Sigmoid colon (tissue), 7 donors: ENCODE data around the gene IFT25. TPM values are rescaled to one million over a fixed set of nuclear protein-coding genes. Genes with fewer than 3 reads are reported as not detected.

Source experiments
- DNase-seq: peaks from one replicate; pipeline ENCODE4 v3.0.0-alpha.2; 2019
- H3K27ac ChIP-seq, 4 donors: fragments of 200-600 bp; sonication (generic); one replicate each; pipeline ENCODE4 v1.5.1; 2016 to 2019; ENCODE audit warnings: mild to moderate bottlenecking in 1 of 4
- H3K27me3 ChIP-seq, 3 donors: fragments of 200-600 bp; sonication (generic); one replicate each; pipeline ENCODE4 v1.5.1; 2019; ENCODE audit warnings: mild to moderate bottlenecking in 1 of 3
- H3K36me3 ChIP-seq, 4 donors: fragments of 200-600 bp; sonication (generic); one replicate each; pipeline ENCODE4 v1.5.1; 2016 to 2019
- H3K4me1 ChIP-seq, 4 donors: fragments of 200-600 bp; sonication (generic); one replicate each; pipeline ENCODE4 v1.5.1; 2017 to 2019
- H3K4me3 ChIP-seq, 4 donors: fragments of 200-600 bp; sonication (generic); one replicate each; pipeline ENCODE4 v1.5.1; 2017 to 2019; ENCODE audit warnings: mild to moderate bottlenecking in 2 of 4, moderate library complexity in 1 of 4
- H3K9me3 ChIP-seq, 4 donors: fragments of 200-600 bp in 3 of 4; sonication (generic) in 3 of 4; one replicate each; pipeline versions ENCODE4 v1.5.1 to v1.6.1; 2013 to 2019
- CTCF ChIP-seq, 4 experiments: fragments of 450-650 bp in 3 of 4; fragments of 200-600 bp in 1 of 4; IDR thresholded peaks; one replicate each; pipeline ENCODE4 v1.5.1; 2016 to 2019; ENCODE audit warnings: antibody characterized with exemption in 4 of 4, mild to moderate bottlenecking in 3 of 4, moderate library complexity in 2 of 4
- EP300 ChIP-seq, 4 donors: sonication (generic); formaldehyde crosslinking; IDR thresholded peaks; one replicate each; pipeline ENCODE4 v1.6.1; 2017; ENCODE audit warnings: antibody characterized with exemption in 4 of 4
- POLR2A ChIP-seq, 2 donors: fragments of 450-650 bp; IDR thresholded peaks; one replicate each; pipeline ENCODE4 v1.6.1; 2016; ENCODE audit warnings: antibody characterized with exemption in 2 of 2, mild to moderate bottlenecking in 2 of 2, moderate library complexity in 2 of 2
- POLR2AphosphoS5 ChIP-seq, 4 donors: sonication (generic); formaldehyde crosslinking; IDR thresholded peaks; one replicate each; pipeline ENCODE4 v1.6.1; 2017; ENCODE audit warnings: antibody characterized with exemption in 4 of 4
- WGBS, 2 donors: extraction: QIAGEN DNeasy Blood & Tissue Kit; methylation state at CpG; one replicate each; pipeline ENCODE4 v1.1.7; 2013; 5-methylcytosine and 5-hydroxymethylcytosine counted together
- intact Hi-C: fragments of 100-400 bp; cut with DNase I; formaldehyde crosslinking; loops from one replicate; pipeline ENCODE4 v1.15.1; 2023
- polyA plus RNA-seq, 3 donors: library from polyadenylated mRNA; stranded (reverse); fragments of 200-250 nt; gene quantifications; one replicate each; pipeline ENCODE4 v1.2.3, GENCODE V29; 2013
- total RNA-seq, 4 donors: library from RNA; depleted of rRNA; stranded (reverse); fragments of >200 nt; gene quantifications; one replicate each; pipeline ENCODE4 v1.1.0, GENCODE V29; 2016
- donor health status: healthy with polysubstance abuse.
- donor health status: Bipolar disorder and iron deficiency.
- donor health status: healthy.

Gene IFT25
- total and polyA plus RNA-seq, 7 donors = 16.1 to 33.9 (median 25.0) TPM

DNA sequence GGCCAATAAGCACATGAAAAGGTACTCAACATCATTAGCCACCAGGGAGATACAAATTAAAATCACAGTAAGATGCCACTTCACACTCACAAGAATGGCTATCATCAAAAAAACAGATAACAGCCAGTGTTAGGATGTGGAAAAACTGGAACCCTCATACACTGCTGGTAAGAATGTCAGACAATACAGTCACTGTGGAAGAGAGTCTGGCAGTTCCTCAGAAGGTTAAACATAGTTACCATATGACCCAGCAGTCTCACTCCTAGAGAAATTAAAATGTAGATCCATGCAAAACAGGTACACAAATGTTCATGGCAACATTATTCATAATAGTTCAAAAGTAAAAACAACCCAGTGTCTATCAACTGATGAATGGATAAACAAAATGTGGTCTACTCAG lies 39.2 kb upstream of the IFT25 start:
- intact Hi-C loops = no loop called here
- H3K27me3 ChIP-seq = no peaks in the 10 kb centered on the region
- TF ChIP-seq POLR2AphosphoS5 (IDR thresholded peaks at IDR 0.05) (no peak), EP300 (IDR thresholded peaks at IDR 0.05) (no peak), POLR2A (IDR thresholded peaks at IDR 0.05) (no peak), CTCF (IDR thresholded peaks at IDR 0.05) (no peak)

DNA sequence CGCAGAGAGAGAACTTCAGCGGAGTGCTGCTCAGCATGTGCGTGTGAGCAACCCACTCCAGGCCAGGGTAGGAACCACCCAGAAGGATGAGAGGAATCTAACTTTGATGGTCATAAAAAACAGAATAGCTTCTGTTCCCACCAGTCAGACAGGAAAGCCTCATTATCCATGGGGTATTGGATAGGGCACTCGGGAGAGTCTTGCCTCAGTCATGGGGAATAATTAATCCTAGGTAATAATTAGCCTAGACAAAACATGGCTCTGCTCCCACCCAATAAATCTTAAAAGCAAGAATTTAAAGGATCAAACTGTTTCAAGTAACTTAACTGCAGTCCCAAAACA lies 37.2 kb upstream of the IFT25 start:
- H3K36me3 ChIP-seq = no peaks in the 10 kb centered on the region
- H3K27me3 ChIP-seq = no peaks in the 10 kb centered on the region
- TF ChIP-seq POLR2A (IDR thresholded peaks at IDR 0.05) (no peak), EP300 (IDR thresholded peaks at IDR 0.05) (no peak), POLR2AphosphoS5 (IDR thresholded peaks at IDR 0.05) (no peak), CTCF (IDR thresholded peaks at IDR 0.05) (no peak)
- H3K27ac ChIP-seq = peak overlapping the region; percentile 56 to 69 (median 67)
- 16 to 50% methylated on average over 4 of the region's 4 CpGs for WGBS, 2 donors
- DNase-seq = no peak
- peaks cover 0 to 14% (median 4%) of the 10 kb centered on the region in 4 donors for H3K4me1 ChIP-seq
- peak overlapping the region; percentile 3 to 52 (median 40) for H3K4me3 ChIP-seq
- intact Hi-C loops = no loop called here
- H3K9me3 ChIP-seq = no peaks in the 10 kb centered on the region

More for the DNA sequence above, 39.2 kb upstream of the IFT25 start:
- Histone ChIP-seq H3K4me3 (no peak overlapping the region), H3K9me3 (no peaks in the 10 kb centered on the region), H3K36me3 (no peaks in the 10 kb centered on the region), H3K4me1 (peaks cover 0 to 14% (median 4%) of the 10 kb centered on the region in 4 donors), H3K27ac (no peak overlapping the region)
- no peak for DNase-seq

GRCh38 chr1:53982034-53982762 lies 36.7 kb upstream of the IFT25 start:
- no peaks in the 10 kb centered on the region for H3K9me3 ChIP-seq
- H3K27ac ChIP-seq = peak overlapping the region; percentile 56 to 69 (median 67)
- WGBS, 2 donors = 44 to 45% methylated on average over 20 of the region's 20 CpGs
- intact Hi-C loops = no loop called here
- no peaks in the 10 kb centered on the region for H3K36me3 ChIP-seq
- no peaks in the 10 kb centered on the region for H3K27me3 ChIP-seq
- peak overlapping the region; percentile 3 to 52 (median 40) for H3K4me3 ChIP-seq
- DNase-seq = no peak
- peaks cover 0 to 14% (median 4%) of the 10 kb centered on the region in 4 donors for H3K4me1 ChIP-seq
- TF ChIP-seq POLR2A (IDR thresholded peaks at IDR 0.05) = no peak
- no peak for TF ChIP-seq CTCF (IDR thresholded peaks at IDR 0.05)
- no peak for TF ChIP-seq EP300 (IDR thresholded peaks at IDR 0.05)
- peak in 1 of 4 donors; percentile 4 for TF ChIP-seq POLR2AphosphoS5 (IDR thresholded peaks at IDR 0.05)

GRCh38 chr1:53981220-53981619 lies 35.7 kb upstream of the IFT25 start:
- WGBS, 2 donors = 97 to 98% methylated on average over 6 of the region's 6 CpGs

More at GRCh38 chr1:53981220-53981619, 35.7 kb upstream of the IFT25 start:
- peak overlapping the region in 1 of 4 donors; percentile 69 for H3K27ac ChIP-seq
- no peaks in the 10 kb centered on the region for H3K9me3 ChIP-seq
- no peaks in the 10 kb centered on the region for H3K27me3 ChIP-seq
- no peak for DNase-seq
- peaks cover 0 to 14% (median 4%) of the 10 kb centered on the region in 4 donors for H3K4me1 ChIP-seq
- no peaks in the 10 kb centered on the region for H3K36me3 ChIP-seq
- intact Hi-C loops = no loop called here
- no peak overlapping the region for H3K4me3 ChIP-seq
- TF ChIP-seq CTCF (IDR thresholded peaks at IDR 0.05) (no peak), POLR2A (IDR thresholded peaks at IDR 0.05) (no peak), EP300 (IDR thresholded peaks at IDR 0.05) (no peak), POLR2AphosphoS5 (IDR thresholded peaks at IDR 0.05) (no peak)
